ENCODE measurements around the gene CHD5.

GRCh38 chr1:6090288-6090687, 89.8 kb downstream of the CHD5 start:
- no peak for TF ChIP-seq POU6F1 (CRISPR knock-in tag; IDR thresholded peaks at IDR 0.05; ENCODE audit: borderline replicate concordance, low read depth)
- no peak for TF ChIP-seq ZFP3 (CRISPR knock-in tag; IDR thresholded peaks at IDR 0.05)
- no peak for TF ChIP-seq CREB5 (CRISPR knock-in tag; IDR thresholded peaks at IDR 0.05; ENCODE audit: low read depth)
- TF ChIP-seq RARB (CRISPR knock-in tag; IDR thresholded peaks at IDR 0.05): no peak
- no peak for TF ChIP-seq ZC3H10 (CRISPR knock-in tag; IDR thresholded peaks at IDR 0.05)
- TF ChIP-seq TCF4 (CRISPR knock-in tag; IDR thresholded peaks at IDR 0.05; ENCODE audit: borderline replicate concordance): no peak
- no peak for TF ChIP-seq ZFP30 (CRISPR knock-in tag; IDR thresholded peaks at IDR 0.05)
- TF ChIP-seq, protein P1, sequence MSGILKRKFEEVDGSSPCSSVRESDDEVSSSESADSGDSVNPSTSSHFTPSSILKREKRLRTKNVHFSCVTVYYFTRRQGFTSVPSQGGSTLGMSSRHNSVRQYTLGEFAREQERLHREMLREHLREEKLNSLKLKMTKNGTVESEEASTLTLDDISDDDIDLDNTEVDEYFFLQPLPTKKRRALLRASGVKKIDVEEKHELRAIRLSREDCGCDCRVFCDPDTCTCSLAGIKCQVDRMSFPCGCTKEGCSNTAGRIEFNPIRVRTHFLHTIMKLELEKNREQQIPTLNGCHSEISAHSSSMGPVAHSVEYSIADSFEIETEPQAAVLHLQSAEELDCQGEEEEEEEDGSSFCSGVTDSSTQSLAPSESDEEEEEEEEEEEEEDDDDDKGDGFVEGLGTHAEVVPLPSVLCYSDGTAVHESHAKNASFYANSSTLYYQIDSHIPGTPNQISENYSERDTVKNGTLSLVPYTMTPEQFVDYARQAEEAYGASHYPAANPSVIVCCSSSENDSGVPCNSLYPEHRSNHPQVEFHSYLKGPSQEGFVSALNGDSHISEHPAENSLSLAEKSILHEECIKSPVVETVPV (CRISPR knock-in tag; IDR thresholded peaks at IDR 0.05): no peak
- TF ChIP-seq ISL1 (CRISPR knock-in tag; IDR thresholded peaks at IDR 0.05): no peak
- no peak for TF ChIP-seq ESRRG (CRISPR knock-in tag; IDR thresholded peaks at IDR 0.05)
- no peak for TF ChIP-seq CSDC2 (CRISPR knock-in tag; IDR thresholded peaks at IDR 0.05)
- no peak for TF ChIP-seq TOX (CRISPR knock-in tag; IDR thresholded peaks at IDR 0.05; ENCODE audit: borderline replicate concordance)

Measured in SK-N-SH treated with all-trans-retinoic acid at 6 μM for 48 hours (cell line).